Mucosa of stomach (tissue), 1 donor: ENCODE data around the gene ASPSCR1.

Source experiments
- H3K27me3 ChIP-seq: one replicate; pipeline ENCODE4 v1.7.0; 2013; ENCODE audit warnings: mild to moderate bottlenecking, low read length; ENCODE audit not compliant: control insufficient read depth, insufficient read depth
- H3K36me3 ChIP-seq: one replicate; pipeline ENCODE4 v1.7.0; 2013; ENCODE audit warnings: low read length; ENCODE audit not compliant: control insufficient read depth, insufficient read depth
- H3K4me1 ChIP-seq: one replicate; pipeline ENCODE4 v1.7.0; 2013; ENCODE audit warnings: mild to moderate bottlenecking, low read length; ENCODE audit not compliant: control insufficient read depth, insufficient read depth
- H3K4me3 ChIP-seq: one replicate; pipeline ENCODE4 v1.7.0; 2013; ENCODE audit warnings: low read length
- H3K9ac ChIP-seq: one replicate; pipeline ENCODE4 v1.7.0; 2013; ENCODE audit warnings: mild to moderate bottlenecking, low read length, moderate library complexity
- H3K9me3 ChIP-seq: one replicate; pipeline ENCODE4 v1.7.0; 2013; ENCODE audit warnings: mild to moderate bottlenecking, low read length, moderate library complexity; ENCODE audit not compliant: control insufficient read depth
- donor health status: Pancreatic carcinoma.

ASPSCR1 gene

DNA sequence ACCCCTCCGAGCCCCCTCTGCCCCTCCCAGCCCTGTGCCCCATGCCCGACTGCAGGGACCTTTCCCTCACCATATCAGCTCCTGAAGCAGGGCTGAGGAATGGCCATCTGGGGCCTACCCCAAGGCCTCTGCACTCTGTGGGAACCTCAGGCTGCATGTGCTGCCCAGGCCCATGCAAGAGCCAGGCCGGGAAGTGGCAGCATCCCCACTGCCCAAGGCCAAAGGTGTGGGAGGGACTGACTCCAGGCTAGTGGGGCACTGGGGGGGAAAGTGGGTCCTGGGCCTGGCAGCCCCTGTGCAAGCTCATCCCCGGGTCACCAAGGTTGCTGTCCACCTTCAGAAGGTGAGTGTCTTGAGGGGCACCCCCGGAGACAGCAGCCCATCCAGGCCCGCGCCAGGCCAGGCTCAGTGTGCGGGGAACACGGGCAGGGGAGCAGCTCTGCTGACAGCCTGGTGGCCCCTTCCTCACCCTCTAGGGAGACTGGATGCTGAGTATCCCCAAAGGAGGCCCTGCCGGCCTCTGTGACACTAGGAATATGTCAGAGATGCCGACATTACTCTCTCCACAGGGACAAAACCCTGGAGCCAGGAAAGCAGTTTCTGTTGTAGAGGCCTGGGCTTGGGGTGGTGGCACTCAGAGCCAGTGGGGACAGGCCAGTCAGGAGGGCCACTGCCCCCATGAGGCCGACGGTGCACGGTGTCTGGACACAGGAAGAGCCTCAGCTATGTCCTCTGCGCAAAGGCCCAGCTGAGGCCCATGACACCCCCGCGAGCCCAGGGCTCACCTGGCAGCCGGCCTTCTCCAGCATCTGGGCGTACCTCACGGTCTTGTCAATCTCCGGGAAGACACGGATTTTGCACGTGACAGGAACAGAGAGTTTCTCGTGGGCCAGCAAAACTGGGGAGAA lies 84.9 kb downstream of the ASPSCR1 start:
- H3K9me3 ChIP-seq: no peaks in the 10 kb centered on the region

GRCh38 chr17:82062984-82063368 lies 85.5 kb downstream of the ASPSCR1 start:
- Histone ChIP-seq H3K36me3 (no peaks in the 10 kb centered on the region), H3K27me3 (no peaks in the 10 kb centered on the region), H3K4me3 (no peak overlapping the region), H3K9me3 (no peaks in the 10 kb centered on the region), H3K9ac (no peak overlapping the region), H3K4me1 (peaks cover 20% of the 10 kb centered on the region)

More for the DNA sequence above, 84.9 kb downstream of the ASPSCR1 start:
- no peaks in the 10 kb centered on the region for H3K36me3 ChIP-seq
- no peak overlapping the region for H3K4me3 ChIP-seq
- no peak overlapping the region for H3K9ac ChIP-seq
- peaks cover 20% of the 10 kb centered on the region for H3K4me1 ChIP-seq
- H3K27me3 ChIP-seq: no peaks in the 10 kb centered on the region

- Histone ChIP-seq H3K27me3 (no peaks in the 10 kb centered on the region), H3K9me3 (no peaks in the 10 kb centered on the region), H3K4me1 (peaks cover 20% of the 10 kb centered on the region), H3K9ac (no peak overlapping the region), H3K4me3 (peak overlapping the region; percentile 74), H3K36me3 (no peaks in the 10 kb centered on the region)
Observed at GRCh38 chr17:82063424-82064415, 86.3 kb downstream of the ASPSCR1 start.

DNA sequence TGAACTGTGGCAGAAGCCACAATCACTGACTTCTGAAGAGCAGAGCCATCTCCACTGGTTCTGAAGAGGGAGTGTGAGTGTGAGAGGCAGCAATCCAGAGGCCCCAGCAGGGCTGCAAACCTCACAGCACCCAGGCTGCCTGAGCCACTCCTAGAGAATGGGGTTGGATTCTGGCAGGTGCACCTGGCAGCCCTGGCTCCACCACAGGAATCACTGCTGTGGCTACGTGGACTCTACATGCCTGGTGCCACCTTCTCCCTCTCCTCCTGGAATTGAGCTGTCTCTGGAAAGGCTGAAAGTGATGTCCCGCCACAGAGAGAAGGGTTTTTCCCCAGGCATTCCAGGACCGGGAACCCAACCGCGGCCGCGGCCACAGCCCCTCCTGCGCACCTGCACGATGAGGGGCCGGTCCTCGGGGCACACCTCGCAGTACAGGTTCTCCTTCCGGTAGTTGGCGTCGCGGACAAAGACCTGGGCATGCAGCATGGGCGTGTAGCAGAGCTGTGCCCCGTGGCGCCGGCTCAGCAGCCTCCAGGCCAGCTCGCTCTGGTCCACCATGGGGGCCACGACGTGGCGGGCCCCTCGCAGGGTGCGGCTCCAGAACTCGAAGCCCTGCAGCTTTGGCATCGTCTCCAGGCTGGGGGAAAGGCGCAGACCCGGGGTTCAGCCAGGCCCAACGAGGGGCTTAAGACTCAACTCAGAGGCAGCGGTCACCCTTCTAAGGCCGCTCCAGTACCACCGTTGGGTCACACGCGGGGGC lies 87.2 kb downstream of the ASPSCR1 start:
- peaks cover 20% of the 10 kb centered on the region for H3K4me1 ChIP-seq
- H3K9ac ChIP-seq: peak overlapping the region; percentile 79

DNA sequence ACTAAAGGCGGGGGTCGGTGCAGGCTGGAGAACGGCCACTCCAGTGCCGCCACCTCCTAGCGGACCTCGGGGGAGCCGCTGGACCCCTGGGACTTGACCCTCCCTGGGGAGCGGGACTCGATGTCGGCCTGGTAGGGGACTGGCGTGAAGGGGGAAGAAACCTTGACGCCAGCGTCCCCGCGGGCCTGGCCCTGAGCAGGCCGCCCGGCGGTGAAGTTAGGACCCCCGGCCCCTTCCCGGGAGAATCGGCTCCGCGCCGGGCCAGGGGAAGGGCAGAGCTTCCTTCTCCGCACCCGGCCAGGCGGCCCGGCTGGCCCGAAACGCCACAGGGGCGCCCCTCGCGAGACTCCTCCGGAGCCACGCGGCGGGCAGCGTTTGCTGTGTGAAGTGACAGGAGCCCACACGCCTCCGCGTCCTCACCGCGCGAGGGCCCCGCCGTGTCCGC lies 87.8 kb downstream of the ASPSCR1 start:
- Histone ChIP-seq H3K9me3 (no peaks in the 10 kb centered on the region), H3K4me3 (peak overlapping the region; percentile 74), H3K4me1 (peaks cover 20% of the 10 kb centered on the region), H3K27me3 (no peaks in the 10 kb centered on the region), H3K9ac (peak overlapping the region; percentile 79), H3K36me3 (no peaks in the 10 kb centered on the region)

More for the DNA sequence above, 87.2 kb downstream of the ASPSCR1 start:
- H3K36me3 ChIP-seq: no peaks in the 10 kb centered on the region
- H3K27me3 ChIP-seq: no peaks in the 10 kb centered on the region
- peak overlapping the region; percentile 74 for H3K4me3 ChIP-seq
- H3K9me3 ChIP-seq: no peaks in the 10 kb centered on the region

- no peaks in the 10 kb centered on the region for H3K36me3 ChIP-seq
- H3K4me3 ChIP-seq: peak within 1 kb of the TSS; percentile 74
- H3K9ac ChIP-seq: peak within 1 kb of the TSS; percentile 86
- H3K27me3 ChIP-seq: no peaks in the 10 kb centered on the region
- peaks cover 20% of the 10 kb centered on the region for H3K4me1 ChIP-seq
- H3K9me3 ChIP-seq: no peaks in the 10 kb centered on the region
Observed at GRCh38 chr17:82065638-82066303, 88.3 kb downstream of the ASPSCR1 start, which contains the start of gene DUS1L. TSS of gene DUS1L (minus strand) at chr17:82065804. CDS start at chr17:82065059, 745 bp downstream.
